Erythroblast (primary cell): Measurements from ENCODE around the gene SUPT4H1.

Experiments used
- GATA1 ChIP-seq: IDR thresholded peaks from 2 replicates; pipeline ENCODE4 v1.6.1; 2011; ENCODE audit warnings: low read depth, mild to moderate bottlenecking, control low read depth, low read length, moderate library complexity
- POLR2A ChIP-seq: IDR thresholded peaks from 2 replicates; pipeline ENCODE4 v1.6.1; 2011; ENCODE audit warnings: mild to moderate bottlenecking, low read length

- TF ChIP-seq POLR2A, result no peak
- no peak for TF ChIP-seq GATA1
Observed at GRCh38 chr17:58309918-58310259, 42.1 kb downstream of the SUPT4H1 start.
